MM.1S (cell line): ENCODE data around the gene ISOC2.

ENCODE experiments used
- DNase-seq: peaks from one replicate; pipeline ENCODE4 v3.0.0-alpha.2; 2015
- H2AFZ ChIP-seq: fragments of 300-600 bp; sonication (generic); 2 replicates; pipeline ENCODE4 v1.6.0; 2016; ENCODE audit warnings: antibody characterized with exemption, low read length
- H3F3A ChIP-seq: fragments of 300-600 bp; sonication (generic); 2 replicates; pipeline ENCODE4 v1.6.1; 2016; ENCODE audit warnings: mild to moderate bottlenecking, antibody characterized with exemption, low read length, moderate library complexity, mixed read lengths; ENCODE audit not compliant: insufficient read depth
- H3K27ac ChIP-seq: fragments of 300-600 bp; sonication (generic); 2 replicates; pipeline ENCODE4 v1.5.1; 2016; ENCODE audit warnings: mild to moderate bottlenecking, low read length
- H3K27me3 ChIP-seq: fragments of 300-600 bp; sonication (generic); replicated peaks from 2 replicates; pipeline ENCODE4 v1.6.0; 2016; ENCODE audit warnings: low read length; ENCODE audit not compliant: insufficient read depth
- H3K36me3 ChIP-seq: fragments of 300-600 bp; sonication (generic); replicated peaks from 2 replicates; pipeline ENCODE4 v1.6.1; 2016; ENCODE audit warnings: mild to moderate bottlenecking, low read length, mixed read lengths; ENCODE audit not compliant: insufficient read depth
- H3K4me1 ChIP-seq: fragments of 300-600 bp; sonication (generic); 2 replicates; pipeline ENCODE4 v1.6.1; 2016; ENCODE audit warnings: low read length, mixed read lengths
- H3K4me2 ChIP-seq: fragments of 300-600 bp; sonication (generic); 2 replicates; pipeline ENCODE4 v1.6.0; 2016; ENCODE audit warnings: low read depth, low read length
- H3K4me3 ChIP-seq: fragments of 300-600 bp; sonication (generic); 2 replicates; pipeline ENCODE4 v1.5.1; 2016; ENCODE audit warnings: low read length, mixed read lengths
- H3K79me2 ChIP-seq: fragments of 300-600 bp; sonication (generic); 2 replicates; pipeline ENCODE4 v1.6.1; 2016; ENCODE audit warnings: mixed run types, low read length, mixed read lengths
- H3K9ac ChIP-seq: fragments of 300-600 bp; sonication (generic); 2 replicates; pipeline ENCODE4 v1.6.1; 2016; ENCODE audit warnings: low read length, mixed read lengths
- H3K9me2 ChIP-seq: fragments of 300-600 bp; sonication (generic); replicated peaks from 2 replicates; pipeline ENCODE4 v1.6.1; 2016; ENCODE audit warnings: mild to moderate bottlenecking, low read length, mixed read lengths; ENCODE audit not compliant: insufficient read depth
- H3K9me3 ChIP-seq: fragments of 300-600 bp; sonication (generic); replicated peaks from 2 replicates; pipeline ENCODE4 v1.6.1; 2016; ENCODE audit warnings: mild to moderate bottlenecking, low read length, mixed read lengths; ENCODE audit not compliant: insufficient read depth
- H4K20me1 ChIP-seq: fragments of 300-600 bp; sonication (generic); 2 replicates; pipeline ENCODE4 v1.6.1; 2016; ENCODE audit warnings: mild to moderate bottlenecking, low read length, moderate library complexity, mixed read lengths; ENCODE audit not compliant: insufficient read depth
- CTCF ChIP-seq: fragments of 300-600 bp; sonication (generic); IDR thresholded peaks from 2 replicates; pipeline ENCODE4 v1.5.1; 2016; ENCODE audit warnings: antibody characterized with exemption, low read length, mixed read lengths
- EZH2 ChIP-seq: fragments of 300-600 bp; sonication (generic); optimal IDR thresholded peaks from 2 replicates; pipeline ENCODE3; 2017; ENCODE audit warnings: low read depth, mild to moderate bottlenecking, antibody characterized with exemption, low read length, mixed read lengths
- EZH2phosphoT487 ChIP-seq: fragments of 300-600 bp; sonication (generic); IDR thresholded peaks from 2 replicates; pipeline ENCODE4 v1.6.1; 2018; ENCODE audit warnings: antibody characterized with exemption, low read length

ISOC2 gene

GRCh38 chr19:55434356-55434919 is 27.0 kb downstream of the ISOC2 start:
- H3K79me2 ChIP-seq = no peaks in the 10 kb centered on the region
- no peaks in the 10 kb centered on the region for H3K36me3 ChIP-seq
- DNase-seq = no peak
- H2AFZ ChIP-seq = no peak overlapping the region
- no peaks in the 10 kb centered on the region for H3F3A ChIP-seq
- H3K9me2 ChIP-seq = no peaks in the 10 kb centered on the region
- H3K9ac ChIP-seq = no peak overlapping the region
- H4K20me1 ChIP-seq = no peaks in the 10 kb centered on the region
- H3K27me3 ChIP-seq = peaks cover 30% of the 10 kb centered on the region
- H3K4me3 ChIP-seq = no peak overlapping the region
- H3K4me2 ChIP-seq = no peak overlapping the region
- TF ChIP-seq CTCF = no peak
- TF ChIP-seq EZH2phosphoT487 = no peak
- TF ChIP-seq EZH2 = no peak
- H3K27ac ChIP-seq = no peak overlapping the region
- H3K9me3 ChIP-seq = no peaks in the 10 kb centered on the region
- no peaks in the 10 kb centered on the region for H3K4me1 ChIP-seq

- Histone ChIP-seq H3K9ac (no peak overlapping the region), H3K4me1 (no peaks in the 10 kb centered on the region), H3K27me3 (peaks cover 35% of the 10 kb centered on the region), H3K4me2 (no peak overlapping the region), H2AFZ (no peak overlapping the region), H3K79me2 (no peaks in the 10 kb centered on the region), H3K27ac (no peak overlapping the region), H3K4me3 (no peak overlapping the region), H4K20me1 (no peaks in the 10 kb centered on the region), H3F3A (no peaks in the 10 kb centered on the region), H3K9me2 (no peaks in the 10 kb centered on the region), H3K36me3 (no peaks in the 10 kb centered on the region), H3K9me3 (no peaks in the 10 kb centered on the region)
- TF ChIP-seq EZH2 (no peak), EZH2phosphoT487 (no peak), CTCF (no peak)
- DNase-seq = no peak
Measured at GRCh38 chr19:55433292-55433691, 28.1 kb downstream of the ISOC2 start.

GRCh38 chr19:55432241-55432959 is 29.0 kb downstream of the ISOC2 start:
- Histone ChIP-seq H3K27me3 (peaks cover 43% of the 10 kb centered on the region), H4K20me1 (no peaks in the 10 kb centered on the region), H2AFZ (no peak overlapping the region), H3K4me1 (no peaks in the 10 kb centered on the region), H3K79me2 (no peaks in the 10 kb centered on the region), H3K9me2 (no peaks in the 10 kb centered on the region), H3K9ac (no peak overlapping the region), H3K36me3 (no peaks in the 10 kb centered on the region), H3K9me3 (no peaks in the 10 kb centered on the region), H3K4me3 (no peak overlapping the region), H3K4me2 (no peak overlapping the region), H3K27ac (no peak overlapping the region), H3F3A (no peaks in the 10 kb centered on the region)
- no peak for TF ChIP-seq CTCF
- no peak for DNase-seq
